Measurements from ENCODE around the gene TMEM256. TPM values are rescaled to one million over a fixed set of nuclear protein-coding genes. Genes with fewer than 3 reads are reported as not detected.

The TMEM256 gene
- polyA plus RNA-seq, 3 donors, result 39.2 to 81.4 (median 72.6) TPM

DNA sequence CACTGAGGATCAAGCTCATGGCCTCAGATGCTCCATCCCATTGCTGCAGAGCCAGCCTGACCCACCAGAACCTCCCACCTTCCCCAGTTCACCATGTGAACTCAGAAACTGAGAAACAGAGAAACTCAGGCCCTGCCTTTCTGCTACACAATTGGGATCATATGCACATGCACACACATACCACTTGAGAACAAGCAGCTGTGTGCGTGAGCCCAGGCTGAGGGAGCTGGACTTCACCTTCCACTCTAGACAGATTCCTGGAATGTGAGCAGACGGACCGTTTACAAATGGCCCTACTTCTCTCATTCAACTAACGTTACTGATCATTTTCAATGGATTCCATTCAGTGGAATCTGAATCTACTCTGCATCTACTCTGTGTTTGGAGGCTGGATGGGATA, 19.8 kb upstream of the TMEM256 start:
- WGBS (ENCODE audit: insufficient coverage), result 98% methylated on average over 3 of the region's 4 CpGs
- Histone ChIP-seq H3K36me3 (replicated peaks in 1 of 2; ENCODE audit: control insufficient read depth in 1 of 2, insufficient read depth in 2 of 2, low read length in 2 of 2) (no peaks in the 10 kb centered on the region), H3K4me3 (replicated peaks in 1 of 3; ENCODE audit: low read depth in 2 of 3, low read length in 3 of 3) (no peak overlapping the region), H3K27me3 (ENCODE audit: control insufficient read depth in 2 of 2, insufficient read depth in 2 of 2, low read length in 2 of 2) (no peaks in the 10 kb centered on the region), H4K20me1 (ENCODE audit: insufficient read depth, low read length) (no peaks in the 10 kb centered on the region), H3K79me2 (ENCODE audit: insufficient read depth, low read length) (no peaks in the 10 kb centered on the region), H3K9ac (ENCODE audit: insufficient read depth, low read length, poor library complexity, severe bottlenecking) (no peak overlapping the region), H3K4me1 (ENCODE audit: control insufficient read depth in 1 of 2, insufficient read depth in 2 of 2, low read length in 2 of 2) (no peaks in the 10 kb centered on the region), H3K4me2 (replicated peaks; ENCODE audit: extremely low read depth, low read length, poor library complexity, severe bottlenecking) (no peak overlapping the region), H3K27ac (ENCODE audit: low read depth in 1 of 2, low read length in 2 of 2) (no peak overlapping the region), H3K9me3 (replicated peaks in 1 of 2; ENCODE audit: control insufficient read depth in 1 of 2, insufficient read depth in 1 of 2, low read length in 2 of 2) (no peaks in the 10 kb centered on the region), H2AFZ (ENCODE audit: insufficient read depth, low read depth, low read length, poor library complexity, severe bottlenecking) (no peak overlapping the region)
- no peaks in the 10 kb centered on the region for H3K4me1 Mint-ChIP-seq
- intact Hi-C loops (cut with micrococcal nuclease), result no loop called here
- peak overlapping the region in 1 of 2 donors; percentile 16 for H3K4me3 Mint-ChIP-seq
- H3K9me3 Mint-ChIP-seq, result no peaks in the 10 kb centered on the region
- peaks cover 2 to 5% (median 2%) of the 10 kb centered on the region in 3 donors for H3K27me3 Mint-ChIP-seq (ENCODE audit: low read depth in 3 of 3)
- no peak for DNase-seq
- no peak for TF ChIP-seq CTCF (IDR thresholded peaks at IDR 0.05)
- H3K27ac Mint-ChIP-seq, result peak overlapping the region in 1 of 7 donors; percentile 45
- no peaks in the 10 kb centered on the region for H3K36me3 Mint-ChIP-seq

- 91% methylated on average over 12 of the region's 16 CpGs for WGBS (ENCODE audit: insufficient coverage)
- Histone ChIP-seq H3K4me3 (replicated peaks in 1 of 3; ENCODE audit: low read depth in 2 of 3, low read length in 3 of 3) (no peak overlapping the region), H3K4me1 (ENCODE audit: control insufficient read depth in 1 of 2, insufficient read depth in 2 of 2, low read length in 2 of 2) (no peaks in the 10 kb centered on the region), H3K36me3 (replicated peaks in 1 of 2; ENCODE audit: control insufficient read depth in 1 of 2, insufficient read depth in 2 of 2, low read length in 2 of 2) (no peaks in the 10 kb centered on the region), H3K9ac (ENCODE audit: insufficient read depth, low read length, poor library complexity, severe bottlenecking) (no peak overlapping the region), H3K27me3 (ENCODE audit: control insufficient read depth in 2 of 2, insufficient read depth in 2 of 2, low read length in 2 of 2) (no peaks in the 10 kb centered on the region), H3K27ac (ENCODE audit: low read depth in 1 of 2, low read length in 2 of 2) (no peak overlapping the region), H3K4me2 (replicated peaks; ENCODE audit: extremely low read depth, low read length, poor library complexity, severe bottlenecking) (no peak overlapping the region), H4K20me1 (ENCODE audit: insufficient read depth, low read length) (no peaks in the 10 kb centered on the region), H3K79me2 (ENCODE audit: insufficient read depth, low read length) (no peaks in the 10 kb centered on the region), H3K9me3 (replicated peaks in 1 of 2; ENCODE audit: control insufficient read depth in 1 of 2, insufficient read depth in 1 of 2, low read length in 2 of 2) (no peaks in the 10 kb centered on the region), H2AFZ (ENCODE audit: insufficient read depth, low read depth, low read length, poor library complexity, severe bottlenecking) (no peak overlapping the region)
- intact Hi-C loops (cut with micrococcal nuclease), result no loop called here
- no peaks in the 10 kb centered on the region for H3K36me3 Mint-ChIP-seq
- no peak overlapping the region for H3K27ac Mint-ChIP-seq
- DNase-seq, result no peak
- no peak for TF ChIP-seq CTCF (IDR thresholded peaks at IDR 0.05)
- H3K27me3 Mint-ChIP-seq (ENCODE audit: low read depth in 3 of 3), result peaks cover 2 to 11% (median 3%) of the 10 kb centered on the region in 3 donors
- H3K4me1 Mint-ChIP-seq, result no peaks in the 10 kb centered on the region
- H3K4me3 Mint-ChIP-seq, result no peak overlapping the region
- no peaks in the 10 kb centered on the region for H3K9me3 Mint-ChIP-seq
Observed at GRCh38 chr17:7421186-7421585, 17.3 kb upstream of the TMEM256 start.

Measured in CD14-positive monocyte (primary cell).